Hematopoietic multipotent progenitor cell treated with erythropoietin and hydrocortisone succinate and interleukin-3 and kit ligand, for 8 days (in vitro differentiated cells): ENCODE data around the gene TMC6.
A peak's percentile ranks its signal among the peaks of the same experiment; 100 is the strongest.
"Not testable (repeated sequence)": the region's sequence is repeated elsewhere in the genome, so short reads cannot be mapped to it uniquely, and the experiment has no call there.

Source experiments
- DNase-seq: peaks from one replicate; pipeline ENCODE4 v3.0.0-alpha.2; 2015

Gene TMC6

GRCh38 chr17:78154903-78155811 lies 26.6 kb upstream of the TMC6 start:
- no peak for DNase-seq

GRCh38 chr17:78151514-78152008 lies 23.0 kb upstream of the TMC6 start:
- no peak for DNase-seq

- DNase-seq, result no peak
Observed at GRCh38 chr17:78148286-78149016, 19.9 kb upstream of the TMC6 start.

- no peak for DNase-seq
Observed at GRCh38 chr17:78147315-78147998, 18.9 kb upstream of the TMC6 start.

GRCh38 chr17:78146881-78147280 lies 18.3 kb upstream of the TMC6 start:
- DNase-seq, result no peak

- no peak for DNase-seq
Observed at GRCh38 chr17:78146471-78146869, 17.9 kb upstream of the TMC6 start.

GRCh38 chr17:78144736-78145641 lies 16.4 kb upstream of the TMC6 start:
- no peak for DNase-seq

- DNase-seq, result peak; percentile 86
Observed at GRCh38 chr17:78144147-78144719, 15.7 kb upstream of the TMC6 start.

- no peak for DNase-seq
Observed at GRCh38 chr17:78143214-78144146, 14.9 kb upstream of the TMC6 start.

GRCh38 chr17:78142119-78142861 lies 13.7 kb upstream of the TMC6 start:
- DNase-seq, result no peak

- DNase-seq, result no peak
Observed at GRCh38 chr17:78141437-78142118, 13.0 kb upstream of the TMC6 start.

- DNase-seq, result peak; percentile 98
Observed at GRCh38 chr17:78140169-78141051, 11.9 kb upstream of the TMC6 start.

GRCh38 chr17:78139861-78140168 lies 11.3 kb upstream of the TMC6 start:
- DNase-seq, result not testable (repeated sequence)

- DNase-seq, result no peak
Observed at GRCh38 chr17:78138204-78139060, 9.9 kb upstream of the TMC6 start.

- DNase-seq, result no peak
Observed at GRCh38 chr17:78137392-78138203, 9.0 kb upstream of the TMC6 start.

- DNase-seq, result no peak
Observed at GRCh38 chr17:78135858-78136500, 7.4 kb upstream of the TMC6 start.
